Measurements from ENCODE around the gene MICAL2. TPM values are rescaled to one million over a fixed set of nuclear protein-coding genes. Genes with fewer than 3 reads are reported as not detected.

Gene MICAL2
- total RNA-seq, 1 donor from 2014 or later, result 34.8 TPM

DNA sequence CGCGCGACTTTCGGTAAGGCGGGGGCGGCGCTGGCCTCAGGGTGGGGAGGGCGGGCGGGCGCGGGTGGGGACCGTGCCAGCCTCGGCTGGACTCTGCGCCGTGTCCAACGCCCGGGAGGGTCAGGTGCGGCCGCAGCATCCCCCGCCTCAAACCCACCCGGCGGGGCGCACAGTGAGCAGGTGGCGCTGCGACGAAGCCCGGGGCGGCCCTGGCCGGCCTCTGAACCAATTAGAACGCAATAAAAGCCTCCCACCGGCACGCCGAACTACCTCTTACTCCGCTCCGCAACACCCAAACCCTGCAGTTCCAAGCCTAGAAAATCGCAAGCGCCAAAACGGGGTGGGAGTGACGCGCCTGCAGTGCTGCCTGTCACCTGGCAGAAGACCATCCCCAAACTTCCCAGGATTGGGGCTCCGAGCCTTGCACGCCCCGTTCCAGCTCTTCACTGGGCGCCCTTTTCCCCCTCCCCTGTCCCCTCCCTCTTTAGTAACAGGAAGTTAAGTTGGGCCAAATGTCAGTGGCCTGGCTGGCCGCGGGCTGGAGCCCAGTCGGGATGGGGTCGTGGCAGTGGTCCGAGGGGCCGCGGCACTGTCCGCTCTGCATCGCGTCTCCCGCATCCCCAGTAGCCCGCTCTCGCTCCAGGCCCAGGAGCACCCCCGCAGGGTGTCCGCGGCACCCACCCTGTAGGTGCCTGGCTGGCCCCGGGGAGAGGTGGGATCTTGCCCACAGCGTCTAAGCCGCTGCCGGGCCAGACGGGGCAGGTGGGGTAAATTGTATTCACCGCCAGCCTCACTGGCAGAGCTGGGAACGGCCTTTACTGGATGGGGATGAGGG is 541 bp downstream of the MICAL2 start:
- ATAC-seq (ENCODE audit: poor library complexity), result peak; percentile 34
- intact Hi-C loops (cut with DNase I), result no loop called here
- peak; percentile 54 for DNase-seq

- intact Hi-C loops (cut with DNase I), result no loop called here
- no peak for DNase-seq
- no peak for ATAC-seq (ENCODE audit: poor library complexity)
Measured at GRCh38 chr11:12111549-12112520, 1.4 kb downstream of the MICAL2 start.

- intact Hi-C loops (cut with DNase I), result no loop called here
- ATAC-seq (ENCODE audit: poor library complexity) (no peak), DNase-seq (no peak)
Measured at GRCh38 chr11:12112750-12113149, 2.4 kb downstream of the MICAL2 start.

GRCh38 chr11:12113294-12113693 is 2.9 kb downstream of the MICAL2 start:
- intact Hi-C loops (cut with DNase I), result no loop called here
- ATAC-seq (ENCODE audit: poor library complexity) (no peak), DNase-seq (no peak)

GRCh38 chr11:12114193-12115033 is 4.0 kb downstream of the MICAL2 start:
- intact Hi-C loops (cut with DNase I), result no loop called here
- ATAC-seq (ENCODE audit: poor library complexity), result no peak
- no peak for DNase-seq

DNA sequence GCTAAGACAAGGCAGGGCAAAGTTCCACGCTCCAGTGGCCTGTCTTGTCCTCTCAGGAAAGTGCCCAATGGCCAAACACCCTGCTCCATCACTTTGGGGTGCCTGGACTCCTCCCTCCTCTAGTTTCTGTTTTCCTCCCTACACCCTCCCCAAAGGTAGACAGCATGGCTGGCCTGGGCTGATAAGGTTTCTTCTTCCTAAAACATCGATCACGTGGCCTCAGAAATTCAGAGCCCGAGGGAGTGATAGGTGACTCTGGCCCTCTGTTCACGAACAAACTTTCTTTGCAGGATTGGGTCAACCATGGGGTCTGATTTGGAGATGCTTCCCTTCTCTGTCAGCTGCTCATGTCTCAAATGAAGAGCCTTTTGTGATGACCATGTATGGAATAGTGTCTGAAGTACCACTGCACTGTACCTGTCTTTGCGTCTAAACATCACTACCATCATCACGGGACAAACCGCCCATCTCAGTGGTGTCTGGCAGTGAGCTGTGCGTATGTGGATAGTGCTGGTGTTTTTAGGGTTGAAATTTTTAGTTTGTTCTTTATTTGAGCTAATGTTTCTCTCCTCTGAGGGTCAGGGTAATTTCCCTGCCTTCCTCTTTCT is 6.1 kb downstream of the MICAL2 start:
- intact Hi-C loops (cut with DNase I), result no loop called here
- ATAC-seq (ENCODE audit: poor library complexity) (no peak), DNase-seq (no peak)

- intact Hi-C loops (cut with DNase I), result no loop called here
- peak; percentile 8 for ATAC-seq (ENCODE audit: poor library complexity)
- DNase-seq, result no peak
Measured at GRCh38 chr11:12117200-12117599, 6.8 kb downstream of the MICAL2 start.

- intact Hi-C loops (cut with DNase I), result no loop called here
- DNase-seq, result no peak
- no peak for ATAC-seq (ENCODE audit: poor library complexity)
Measured at GRCh38 chr11:12117611-12118010, 7.2 kb downstream of the MICAL2 start.

GRCh38 chr11:12118949-12119348 is 8.6 kb downstream of the MICAL2 start:
- intact Hi-C loops (cut with DNase I), result no loop called here
- peak; percentile 19 for ATAC-seq (ENCODE audit: poor library complexity)

DNA sequence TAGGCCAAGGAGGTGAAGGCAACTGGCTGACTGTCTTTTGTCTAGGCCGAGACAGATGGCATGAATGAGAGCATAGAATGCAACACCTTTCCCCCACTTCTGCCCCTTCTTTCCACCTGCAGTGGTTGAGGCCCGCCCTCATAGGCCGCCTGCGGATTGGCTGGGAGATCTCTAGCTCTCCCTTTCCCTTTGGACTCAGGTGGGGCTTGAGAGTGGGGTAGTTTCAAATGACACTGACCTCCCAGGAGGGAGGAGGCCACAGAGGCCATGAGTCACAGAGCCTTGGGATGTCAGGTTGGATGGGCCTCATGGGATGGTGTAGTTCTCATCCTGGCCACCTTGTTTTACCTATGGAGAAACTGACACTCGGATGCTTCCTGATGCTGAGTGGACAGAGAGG is 9.1 kb downstream of the MICAL2 start:
- ATAC-seq (ENCODE audit: poor library complexity), result no peak
- intact Hi-C loops (cut with DNase I), result no loop called here
- DNase-seq, result no peak

More at GRCh38 chr11:12118949-12119348, 8.6 kb downstream of the MICAL2 start:
- no peak for DNase-seq

DNA sequence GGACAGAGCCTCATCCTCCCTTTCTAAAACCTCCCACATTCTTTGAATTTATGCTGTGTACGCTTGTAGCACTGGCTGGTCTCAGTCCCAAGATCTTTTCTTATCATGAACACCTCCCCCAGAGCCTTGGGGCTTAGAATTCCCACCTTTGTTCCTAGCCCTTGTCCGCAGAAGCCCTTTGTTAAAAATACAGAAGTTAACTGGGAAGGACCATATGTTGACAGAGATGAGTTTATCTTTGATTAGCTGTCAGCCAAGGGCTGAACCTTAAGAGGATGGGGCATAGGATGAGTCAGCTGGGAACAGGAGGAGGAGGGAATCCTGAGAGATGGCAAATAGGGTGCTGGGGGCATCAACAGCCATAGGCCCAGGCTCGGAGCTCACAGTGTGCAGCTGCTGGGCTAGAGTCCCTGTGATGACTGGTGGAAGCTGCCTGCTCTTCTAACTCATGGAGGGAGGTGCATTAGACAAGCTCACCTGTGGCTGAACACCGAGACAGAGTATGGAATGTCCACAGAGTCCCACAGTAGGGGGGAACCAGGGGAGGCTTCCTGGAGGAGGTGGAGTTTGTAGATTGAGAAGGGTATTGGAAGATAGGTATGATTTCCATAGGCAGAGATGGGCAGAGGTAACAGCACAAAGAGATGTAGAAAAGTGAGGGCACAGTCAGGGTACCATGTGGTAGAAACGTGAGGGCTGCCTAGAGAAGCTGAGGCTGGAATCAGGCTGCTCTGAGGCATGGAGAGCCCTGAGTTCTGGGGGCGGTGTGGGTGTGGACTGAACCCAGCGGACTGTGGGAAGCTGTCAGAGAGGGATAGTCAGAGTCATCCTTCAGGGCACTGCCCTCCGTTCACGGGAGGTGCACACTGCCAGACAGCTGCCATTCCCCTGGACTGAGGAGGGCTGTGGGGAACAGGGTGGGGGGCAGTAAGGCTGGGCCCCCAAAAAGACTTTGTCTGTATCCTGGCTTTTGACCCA is 9.9 kb downstream of the MICAL2 start:
- DNase-seq (no peak), ATAC-seq (ENCODE audit: poor library complexity) (no peak)
- intact Hi-C loops (cut with DNase I), result no loop called here

GRCh38 chr11:12121011-12121410 is 10.6 kb downstream of the MICAL2 start:
- intact Hi-C loops (cut with DNase I), result no loop called here
- DNase-seq (no peak), ATAC-seq (ENCODE audit: poor library complexity) (no peak)

DNA sequence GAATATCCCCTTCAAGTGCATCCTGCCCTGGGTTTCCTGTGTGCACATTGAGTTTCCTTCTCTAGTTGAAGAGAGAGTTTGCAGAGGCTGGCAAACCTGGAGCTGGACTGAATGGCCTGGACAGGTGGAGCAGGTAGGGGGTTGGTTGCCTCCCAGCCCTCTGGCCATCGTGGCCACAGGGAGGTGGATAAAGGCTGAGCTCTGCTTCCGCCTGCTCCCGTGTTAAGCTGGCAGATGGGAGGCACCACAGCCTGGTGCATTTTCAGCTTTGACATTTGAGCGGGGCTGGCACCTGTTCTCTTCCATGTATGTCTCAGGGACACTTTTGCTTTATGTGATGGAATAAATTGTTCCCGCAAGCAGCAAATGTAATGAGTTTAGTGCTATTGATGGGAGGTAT is 11.1 kb downstream of the MICAL2 start:
- intact Hi-C loops (cut with DNase I), result no loop called here
- no peak for ATAC-seq (ENCODE audit: poor library complexity)
- DNase-seq, result no peak

GRCh38 chr11:12122083-12122482 is 11.7 kb downstream of the MICAL2 start:
- DNase-seq, result no peak
- intact Hi-C loops (cut with DNase I), result no loop called here
- peak; percentile 32 for ATAC-seq (ENCODE audit: poor library complexity)

DNA sequence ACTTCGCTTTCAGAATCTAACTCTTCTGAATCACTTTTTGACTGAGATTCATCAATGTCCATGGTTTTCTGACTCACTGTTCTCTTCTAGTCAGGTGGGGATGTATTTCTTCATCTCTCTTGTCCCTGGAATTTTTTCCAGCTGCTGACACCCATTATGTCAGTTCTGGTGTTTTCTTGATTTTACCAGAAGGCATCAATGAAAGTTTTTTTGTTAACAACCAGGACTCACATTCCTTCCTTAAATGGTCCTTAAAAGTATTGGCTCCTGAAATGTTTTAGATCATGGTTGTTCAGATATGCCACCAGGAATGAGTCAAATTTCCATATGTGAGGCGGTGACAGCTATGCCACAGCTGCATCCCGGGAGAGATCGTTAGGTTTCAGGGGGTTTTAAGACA is 12.9 kb downstream of the MICAL2 start:
- intact Hi-C loops (cut with DNase I), result no loop called here
- no peak for DNase-seq
- no peak for ATAC-seq (ENCODE audit: poor library complexity)

DNA sequence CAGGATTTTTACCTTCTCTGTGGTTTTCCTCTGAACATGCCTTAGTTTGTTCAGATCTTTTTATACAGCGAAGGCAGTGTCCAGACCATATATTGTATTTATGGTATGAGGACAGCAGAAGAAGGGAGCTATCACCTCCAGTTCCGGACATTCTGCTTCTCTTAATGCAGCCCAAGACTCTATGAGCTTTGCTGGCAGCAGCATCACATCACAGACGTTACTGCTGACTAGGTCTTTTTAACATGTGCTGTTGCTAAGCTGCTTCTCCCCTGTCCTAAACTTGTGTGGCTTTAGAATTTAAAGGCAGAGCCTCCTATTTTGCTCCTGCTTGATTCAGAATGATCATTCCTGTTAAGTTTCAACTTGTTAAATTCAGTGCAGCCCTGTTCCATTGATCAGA is 13.4 kb downstream of the MICAL2 start:
- ATAC-seq (ENCODE audit: poor library complexity) (peak; percentile 35), DNase-seq (no peak)
- intact Hi-C loops (cut with DNase I), result no loop called here

- DNase-seq, result no peak
- intact Hi-C loops (cut with DNase I), result no loop called here
- no peak for ATAC-seq (ENCODE audit: poor library complexity)
Measured at GRCh38 chr11:12124306-12124705, 13.9 kb downstream of the MICAL2 start.
